Fibroblast of the aortic adventitia (primary cell): ENCODE results near the gene ZFYVE28. TPM values are rescaled to one million over a fixed set of nuclear protein-coding genes. Genes with fewer than 3 reads are reported as not detected.

Experiments used
- DNase-seq: peaks from one replicate; pipeline ENCODE4 v3.0.0-alpha.2; 2010; ENCODE audit warnings: low read depth
- H3K4me3 ChIP-seq: 2 replicates; pipeline ENCODE4 v1.5.1; 2011; ENCODE audit warnings: low read depth, mild to moderate bottlenecking, control low read depth, low read length, moderate library complexity
- CTCF ChIP-seq: IDR thresholded peaks from 2 replicates; pipeline ENCODE4 v1.5.1; 2011; ENCODE audit warnings: mild to moderate bottlenecking, low read length, control low read depth, inconsistent platforms; ENCODE audit not compliant: insufficient read depth
- total RNA-seq: library from RNA; depleted of rRNA; stranded (reverse); fragments of >200 nt; gene quantifications from 2 replicates; pipeline ENCODE4 v1.2.3, GENCODE V29; 2012; ENCODE audit warnings: low replicate concordance

ZFYVE28 gene
- total RNA-seq, 1 donor: 14.0 TPM

- no peak for TF ChIP-seq CTCF
- no peak for DNase-seq
- no peak overlapping the region for H3K4me3 ChIP-seq
Measured at GRCh38 chr4:2459589-2460349, 41.3 kb upstream of the ZFYVE28 start.

- no peak overlapping the region for H3K4me3 ChIP-seq
- DNase-seq: no peak
- TF ChIP-seq CTCF: no peak
Measured at GRCh38 chr4:2458546-2459491, 40.4 kb upstream of the ZFYVE28 start.

GRCh38 chr4:2457481-2458295 is 39.2 kb upstream of the ZFYVE28 start:
- H3K4me3 ChIP-seq: no peak overlapping the region
- TF ChIP-seq CTCF: no peak
- DNase-seq: no peak

GRCh38 chr4:2451821-2452785 is 33.7 kb upstream of the ZFYVE28 start:
- no peak for TF ChIP-seq CTCF
- DNase-seq: no peak
- H3K4me3 ChIP-seq: no peak overlapping the region

GRCh38 chr4:2451036-2451520 is 32.6 kb upstream of the ZFYVE28 start:
- TF ChIP-seq CTCF: no peak
- H3K4me3 ChIP-seq: no peak overlapping the region
- no peak for DNase-seq
